Trophoblast cell (in vitro differentiated cells and primary cell): ENCODE results near the gene GCHFR.

Experiments used
- DNase-seq, 2 donors: peaks; one replicate each; pipeline ENCODE4 v3.0.0-alpha.2; 2016
- H2AFZ ChIP-seq: 2 replicates; pipeline ENCODE4 v1.6.1; 2013; ENCODE audit warnings: low read length, moderate library complexity, mild to moderate bottlenecking; ENCODE audit not compliant: insufficient read depth, poor library complexity
- H2AK5ac ChIP-seq: 2 replicates; pipeline ENCODE4 v1.6.1; 2013; ENCODE audit warnings: mild to moderate bottlenecking, low read length
- H2BK120ac ChIP-seq: 2 replicates; pipeline ENCODE4 v1.6.1; 2013; ENCODE audit warnings: low read length, mild to moderate bottlenecking, moderate library complexity; ENCODE audit not compliant: insufficient read depth, poor library complexity
- H2BK12ac ChIP-seq: 2 replicates; pipeline ENCODE4 v1.6.1; 2013; ENCODE audit warnings: mild to moderate bottlenecking, low read length, moderate library complexity
- H2BK5ac ChIP-seq: 2 replicates; pipeline ENCODE4 v1.6.1; 2013; ENCODE audit warnings: low read length, low read depth, moderate library complexity, mild to moderate bottlenecking; ENCODE audit not compliant: poor library complexity
- H3K14ac ChIP-seq: 2 replicates; pipeline ENCODE4 v1.6.1; 2013; ENCODE audit warnings: mild to moderate bottlenecking, low read length
- H3K18ac ChIP-seq: 2 replicates; pipeline ENCODE4 v1.6.1; 2013; ENCODE audit warnings: mild to moderate bottlenecking, low read length
- H3K23ac ChIP-seq: 2 replicates; pipeline ENCODE4 v1.6.1; 2013; ENCODE audit warnings: low read length
- H3K27ac ChIP-seq: 2 replicates; pipeline ENCODE4 v1.5.1; 2013; ENCODE audit warnings: low read depth, mild to moderate bottlenecking, inconsistent platforms, low read length, moderate library complexity
- H3K27me3 ChIP-seq: 2 replicates; pipeline ENCODE4 v1.6.1; 2013; ENCODE audit warnings: inconsistent platforms, mild to moderate bottlenecking, low read length, moderate library complexity; ENCODE audit not compliant: insufficient read depth
- H3K36me3 ChIP-seq, 2 experiments: 1 replicate in 1 of 2; 2 replicates in 1 of 2; pipeline ENCODE4 v1.6.1; 2013; ENCODE audit warnings: low read length in 2 of 2, mild to moderate bottlenecking in 2 of 2, moderate library complexity in 1 of 2; ENCODE audit not compliant: insufficient read depth in 2 of 2, control insufficient read depth in 1 of 2
- H3K4ac ChIP-seq: 2 replicates; pipeline ENCODE4 v1.6.1; 2013; ENCODE audit warnings: low read depth, mild to moderate bottlenecking, low read length, moderate library complexity
- H3K4me1 ChIP-seq, 2 experiments: 1 replicate in 1 of 2; 2 replicates in 1 of 2; pipeline ENCODE4 v1.6.1; 2013; ENCODE audit warnings: low read length in 2 of 2, mild to moderate bottlenecking in 2 of 2, moderate library complexity in 1 of 2; ENCODE audit not compliant: insufficient read depth in 2 of 2, control insufficient read depth in 1 of 2
- H3K4me2 ChIP-seq: 2 replicates; pipeline ENCODE4 v1.6.1; 2013; ENCODE audit warnings: inconsistent platforms, mild to moderate bottlenecking, low read length, moderate library complexity
- H3K4me3 ChIP-seq: 2 replicates; pipeline ENCODE4 v1.5.1; 2013; ENCODE audit warnings: mild to moderate bottlenecking, low read depth, low read length, inconsistent platforms
- H3K79me1 ChIP-seq: one replicate; pipeline ENCODE4 v1.6.1; 2013; ENCODE audit warnings: low read length
- H3K79me2 ChIP-seq: 2 replicates; pipeline ENCODE4 v1.6.1; 2013; ENCODE audit warnings: low read length, mild to moderate bottlenecking; ENCODE audit not compliant: control insufficient read depth, insufficient read depth, poor library complexity
- H3K9ac ChIP-seq: 2 replicates; pipeline ENCODE4 v1.6.1; 2013; ENCODE audit warnings: mild to moderate bottlenecking, low read length
- H3K9me3 ChIP-seq: 2 replicates; pipeline ENCODE4 v1.6.1; 2013; ENCODE audit warnings: low read depth, mild to moderate bottlenecking, control low read depth, inconsistent platforms, low read length; ENCODE audit not compliant: insufficient read depth
- H4K12ac ChIP-seq: 2 replicates; pipeline ENCODE4 v1.6.1; 2013; ENCODE audit warnings: low read depth, mild to moderate bottlenecking, low read length, moderate library complexity
- H4K8ac ChIP-seq: 2 replicates; pipeline ENCODE4 v1.6.1; 2013; ENCODE audit warnings: low read depth, mild to moderate bottlenecking, low read length, moderate library complexity
- H4K91ac ChIP-seq: one replicate; pipeline ENCODE4 v1.6.1; 2013; ENCODE audit warnings: low read depth, mild to moderate bottlenecking, low read length, moderate library complexity
- WGBS: extraction: QIAGEN DNeasy Blood & Tissue Kit; methylation state at CpG from one replicate; pipeline ENCODE4 v1.1.7; 2013; ENCODE audit warnings: missing lambda C conversion rate; ENCODE audit not compliant: insufficient read length, insufficient coverage; ENCODE audit errors: extremely low coverage; 5-methylcytosine and 5-hydroxymethylcytosine counted together

Gene GCHFR

GRCh38 chr15:40769274-40770146 lies 5.6 kb downstream of the GCHFR start, which contains the start of gene C15orf62:
C15orf62 (plus strand) TSS chr15:40769980; CDS start chr15:40770496, 516 bp downstream.
- H3K79me2 ChIP-seq = no peaks in the 10 kb centered on the region
- no peak within 1 kb of the TSS for H2BK12ac ChIP-seq
- peaks cover 11% of the 10 kb centered on the region in 2 experiments for H3K4me1 ChIP-seq
- H2BK5ac ChIP-seq = no peak within 1 kb of the TSS
- H3K9me3 ChIP-seq = peaks cover 2% of the 10 kb centered on the region
- H3K27ac ChIP-seq = no peak within 1 kb of the TSS
- H3K27me3 ChIP-seq = no peaks in the 10 kb centered on the region
- 100% methylated on average over 4 of the region's 28 CpGs for WGBS
- H4K12ac ChIP-seq = no peak within 1 kb of the TSS
- H2BK120ac ChIP-seq = no peak within 1 kb of the TSS
- peaks cover 41 to 48% of the 10 kb centered on the region in 2 experiments for H3K36me3 ChIP-seq
- H3K4me3 ChIP-seq = no peak within 1 kb of the TSS
- H3K14ac ChIP-seq = no peak within 1 kb of the TSS
- H3K4me2 ChIP-seq = no peak within 1 kb of the TSS
- H3K79me1 ChIP-seq = no peaks in the 10 kb centered on the region
- no peak within 1 kb of the TSS for H2AFZ ChIP-seq
- no peak within 1 kb of the TSS for H4K8ac ChIP-seq
- DNase-seq = no peak
- H3K9ac ChIP-seq = no peak within 1 kb of the TSS
- H3K23ac ChIP-seq = no peak within 1 kb of the TSS
- no peak within 1 kb of the TSS for H3K4ac ChIP-seq
- H2AK5ac ChIP-seq = no peak within 1 kb of the TSS
- no peak within 1 kb of the TSS for H3K18ac ChIP-seq
- H4K91ac ChIP-seq = no peak within 1 kb of the TSS

DNA sequence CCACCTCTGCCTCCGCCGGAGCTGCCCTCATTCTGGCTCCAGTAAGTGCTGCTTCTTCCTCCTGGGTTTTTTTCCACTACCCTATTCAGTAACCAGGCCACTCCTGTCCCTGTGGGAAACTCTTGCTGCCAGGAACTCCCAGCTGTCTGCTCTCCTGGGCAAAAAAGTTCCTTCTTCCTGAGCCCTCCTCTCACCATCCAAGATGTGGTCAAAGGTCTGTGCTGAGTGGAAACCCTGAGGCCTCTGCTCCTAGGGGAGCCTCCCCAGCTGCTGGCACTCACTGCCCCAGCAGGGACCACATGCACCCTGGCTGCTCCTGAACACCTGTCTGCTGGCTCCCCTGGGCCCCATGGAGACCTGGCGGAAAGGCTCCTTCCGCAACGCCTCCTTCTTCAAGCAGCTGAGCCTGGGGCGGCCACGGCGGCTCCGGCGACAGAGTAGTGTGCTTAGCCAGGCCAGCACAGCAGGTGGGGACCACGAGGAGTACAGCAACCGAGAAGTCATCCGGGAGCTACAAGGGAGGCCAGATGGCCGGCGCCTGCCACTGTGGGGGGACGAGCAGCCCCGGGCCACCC lies 6.4 kb downstream of the GCHFR start:
- Histone ChIP-seq H3K27me3 (no peaks in the 10 kb centered on the region), H4K12ac (no peak overlapping the region), H4K8ac (no peak overlapping the region), H3K36me3 (peaks cover 49 to 52% of the 10 kb centered on the region in 2 experiments), H3K4me2 (no peak overlapping the region), H2BK12ac (no peak overlapping the region), H3K4me3 (no peak overlapping the region), H3K18ac (no peak overlapping the region), H3K9ac (no peak overlapping the region), H4K91ac (no peak overlapping the region), H2AFZ (no peak overlapping the region), H3K4me1 (peaks cover 6 to 7% of the 10 kb centered on the region in 2 experiments), H3K79me2 (no peaks in the 10 kb centered on the region), H3K79me1 (no peaks in the 10 kb centered on the region), H2BK120ac (no peak overlapping the region), H2AK5ac (no peak overlapping the region), H3K23ac (no peak overlapping the region), H3K9me3 (no peaks in the 10 kb centered on the region), H3K14ac (no peak overlapping the region), H3K27ac (no peak overlapping the region), H3K4ac (no peak overlapping the region), H2BK5ac (no peak overlapping the region)
- DNase-seq = no peak
- WGBS = no CpG with 5 or more reads among the region's 17 CpGs

DNA sequence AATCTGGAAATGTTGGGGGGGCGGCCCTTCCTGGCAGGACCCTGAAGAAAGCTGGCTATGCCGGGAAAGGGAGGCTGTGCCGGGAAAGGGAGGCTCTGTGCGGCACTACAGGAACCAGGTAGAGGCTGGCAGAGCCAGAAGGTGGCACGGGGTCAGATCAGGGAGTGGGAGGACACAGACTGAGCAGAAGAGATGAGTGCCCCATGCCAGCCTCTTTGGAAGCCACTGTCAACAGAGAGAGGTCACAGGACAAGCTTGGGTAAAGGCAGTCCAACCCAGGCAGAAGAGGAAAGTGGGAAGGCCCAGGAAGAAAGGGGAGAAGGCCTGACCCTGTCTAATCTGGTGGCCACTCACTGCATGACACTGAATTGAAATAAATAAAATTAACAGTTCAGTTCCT lies 7.4 kb downstream of the GCHFR start:
- H2BK5ac ChIP-seq = no peak overlapping the region
- H3K18ac ChIP-seq = no peak overlapping the region
- no CpG with 5 or more reads among the region's 5 CpGs for WGBS
- H3K4ac ChIP-seq = no peak overlapping the region
- no peak overlapping the region for H4K12ac ChIP-seq
- H2AFZ ChIP-seq = no peak overlapping the region
- no peak overlapping the region for H2BK120ac ChIP-seq
- H3K23ac ChIP-seq = no peak overlapping the region
- H3K4me3 ChIP-seq = no peak overlapping the region
- no peak overlapping the region for H3K27ac ChIP-seq
- H3K4me2 ChIP-seq = no peak overlapping the region
- no peaks in the 10 kb centered on the region for H3K9me3 ChIP-seq
- H3K36me3 ChIP-seq = peaks cover 59 to 62% of the 10 kb centered on the region in 2 experiments
- H3K9ac ChIP-seq = no peak overlapping the region
- H4K8ac ChIP-seq = no peak overlapping the region
- no peak overlapping the region for H4K91ac ChIP-seq
- no peak overlapping the region for H2BK12ac ChIP-seq
- no peak overlapping the region for H3K14ac ChIP-seq
- no peak overlapping the region for H2AK5ac ChIP-seq
- no peaks in the 10 kb centered on the region for H3K27me3 ChIP-seq
- H3K79me1 ChIP-seq = no peaks in the 10 kb centered on the region
- DNase-seq = no peak
- peaks cover 0 to 3% of the 10 kb centered on the region in 2 experiments for H3K4me1 ChIP-seq
- no peaks in the 10 kb centered on the region for H3K79me2 ChIP-seq

GRCh38 chr15:40772014-40772413 lies 8.1 kb downstream of the GCHFR start:
- H3K18ac ChIP-seq = no peak overlapping the region
- no peak overlapping the region for H3K4ac ChIP-seq
- no peak overlapping the region for H2AK5ac ChIP-seq
- H2BK5ac ChIP-seq = no peak overlapping the region
- H3K9me3 ChIP-seq = peaks cover 2% of the 10 kb centered on the region
- peaks cover 66 to 70% of the 10 kb centered on the region in 2 experiments for H3K36me3 ChIP-seq
- no peak overlapping the region for H3K4me2 ChIP-seq
- no peak overlapping the region for H2AFZ ChIP-seq
- no peak overlapping the region for H2BK12ac ChIP-seq
- no CpG with 5 or more reads among the region's 13 CpGs for WGBS
- DNase-seq = no peak
- H3K27me3 ChIP-seq = no peaks in the 10 kb centered on the region
- no peak overlapping the region for H4K8ac ChIP-seq
- H4K12ac ChIP-seq = no peak overlapping the region
- H3K79me1 ChIP-seq = no peaks in the 10 kb centered on the region
- no peak overlapping the region for H3K4me3 ChIP-seq
- H3K9ac ChIP-seq = no peak overlapping the region
- no peak overlapping the region for H2BK120ac ChIP-seq
- no peak overlapping the region for H3K27ac ChIP-seq
- H4K91ac ChIP-seq = no peak overlapping the region
- H3K79me2 ChIP-seq = no peaks in the 10 kb centered on the region
- H3K23ac ChIP-seq = no peak overlapping the region
- no peak overlapping the region for H3K14ac ChIP-seq
- peaks cover 0 to 3% of the 10 kb centered on the region in 2 experiments for H3K4me1 ChIP-seq
